MCF 10A (cell line): ENCODE measurements around the gene TMBIM6. TPM values are rescaled to one million over a fixed set of nuclear protein-coding genes. Genes with fewer than 3 reads are reported as not detected.

Source experiments
- BruUV-seq: library from RNA; stranded (reverse); fragments of 400-500 nt; replicated peaks from 2 replicates; lab custom pipeline; 2021; lab: Mats Ljungman, UMichigan
- CTCF ChIA-PET: fragments of 300-600 bp; sonication (Branson Sonifier 250); formaldehyde crosslinking; extraction: SDS; loops from one replicate; lab custom pipeline; 2021; ENCODE audit warnings: antibody characterized with exemption, inconsistent platforms; lab: Yijun Ruan, JAX
- POLR2A ChIA-PET: fragments of 300-600, 350-650 bp; sonication (Branson Sonifier 250); formaldehyde crosslinking; extraction: SDS; loops from one replicate; lab custom pipeline; 2020; ENCODE audit warnings: antibody characterized with exemption, inconsistent platforms; lab: Yijun Ruan, JAX
- DNase-seq: peaks from one replicate; pipeline ENCODE4 v3.0.0-alpha.2; 2018; ENCODE audit not compliant: unreplicated experiment
- H3K27ac Mint-ChIP-seq: one replicate; pipeline ENCODE4 v1.8.0; 2022; ENCODE audit warnings: mild to moderate bottlenecking, low read depth, mixed read lengths; ENCODE audit not compliant: unreplicated experiment
- H3K27me3 Mint-ChIP-seq: one replicate; pipeline ENCODE4 v1.8.0; 2022; ENCODE audit warnings: mixed read lengths; ENCODE audit not compliant: insufficient read depth, unreplicated experiment
- H3K36me3 Mint-ChIP-seq: one replicate; pipeline ENCODE4 v1.8.0; 2022; ENCODE audit warnings: mild to moderate bottlenecking, moderate library complexity, mixed read lengths; ENCODE audit not compliant: insufficient read depth, unreplicated experiment
- H3K4me1 Mint-ChIP-seq: one replicate; pipeline ENCODE4 v1.8.0; 2022; ENCODE audit warnings: mixed read lengths; ENCODE audit not compliant: insufficient read depth, unreplicated experiment
- H3K4me3 Mint-ChIP-seq: one replicate; pipeline ENCODE4 v1.8.0; 2022; ENCODE audit warnings: mild to moderate bottlenecking, moderate library complexity, mixed read lengths; ENCODE audit not compliant: unreplicated experiment
- H3K9me3 Mint-ChIP-seq: one replicate; pipeline ENCODE4 v1.8.0; 2022; ENCODE audit warnings: mixed read lengths; ENCODE audit not compliant: unreplicated experiment
- CTCF ChIP-seq: fragments of 200-600 bp; IDR thresholded peaks from one replicate; pipeline ENCODE4 v1.8.0; 2022; ENCODE audit warnings: antibody characterized with exemption, mild to moderate bottlenecking; ENCODE audit not compliant: unreplicated experiment
- intact Hi-C: fragments of 100-400 bp; cut with micrococcal nuclease; formaldehyde crosslinking; loops from 2 replicates; pipeline ENCODE4 v1.14.1; 2022
- total RNA-seq: library from RNA; stranded (reverse); gene quantifications from 2 replicates; pipeline ENCODE4 v1.2.3, GENCODE V29; 2022

Gene TMBIM6
- total RNA-seq, 1 experiment from 2014 or later = 517 TPM

GRCh38 chr12:49800421-49801140 lies 59.2 kb downstream of the TMBIM6 start:
- POLR2A ChIA-PET = interaction anchor here (0.9 to 1.0 kb wide), 2 partner anchors 36 to 42 kb away, joined by 3 read pairs; partner anchors contain the start of gene BCDIN3D
- no peaks in the 10 kb centered on the region for H3K9me3 Mint-ChIP-seq
- no peaks in the 10 kb centered on the region for H3K4me1 Mint-ChIP-seq
- no peak overlapping the region for H3K27ac Mint-ChIP-seq
- peaks cover 30% of the 10 kb centered on the region for H3K36me3 Mint-ChIP-seq
- no peak for DNase-seq
- TF ChIP-seq CTCF = no peak
- H3K4me3 Mint-ChIP-seq = no peak overlapping the region
- intact Hi-C loops = no loop called here
- BruUV-seq = no TSS peak
- no peaks in the 10 kb centered on the region for H3K27me3 Mint-ChIP-seq
- CTCF ChIA-PET = interaction anchor here (0.8 to 1.4 kb wide), 3 partner anchors 22 to 66 kb away, joined by 3 to 7 read pairs (median 5); no protein-coding TSS in a partner anchor

GRCh38 chr12:49801141-49802063 lies 60.0 kb downstream of the TMBIM6 start:
- no TSS peak for BruUV-seq
- intact Hi-C loops = no loop called here
- no peak for TF ChIP-seq CTCF
- H3K9me3 Mint-ChIP-seq = no peaks in the 10 kb centered on the region
- H3K27ac Mint-ChIP-seq = no peak overlapping the region
- DNase-seq = no peak
- CTCF ChIA-PET = interaction anchor here (0.7 to 1.4 kb wide), 3 partner anchors 37 to 119 kb away, joined by 3 to 5 read pairs (median 3); no protein-coding TSS in a partner anchor
- POLR2A ChIA-PET = interaction anchor here (0.9 to 1.0 kb wide), 2 partner anchors 35 to 41 kb away, joined by 3 read pairs; partner anchors contain the start of gene BCDIN3D
- no peaks in the 10 kb centered on the region for H3K27me3 Mint-ChIP-seq
- H3K4me1 Mint-ChIP-seq = no peaks in the 10 kb centered on the region
- H3K36me3 Mint-ChIP-seq = peaks cover 37% of the 10 kb centered on the region
- no peak overlapping the region for H3K4me3 Mint-ChIP-seq

GRCh38 chr12:49803693-49804450 lies 62.5 kb downstream of the TMBIM6 start:
- ChIA-PET CTCF (interaction anchor here (0.7 kb wide), 1 partner anchor 63 kb away, joined by 4 read pairs; the partner anchor contains the start of gene TMBIM6), POLR2A (interaction anchor here (0.6 to 0.8 kb wide), 4 partner anchors 92 to 1435 kb away, joined by 3 read pairs; partner anchors contain the start of gene DAZAP2)
- BruUV-seq = no TSS peak
- Mint-ChIP-seq H3K9me3 (no peaks in the 10 kb centered on the region), H3K36me3 (peaks cover 43% of the 10 kb centered on the region), H3K27ac (no peak overlapping the region), H3K4me1 (no peaks in the 10 kb centered on the region), H3K4me3 (no peak overlapping the region), H3K27me3 (no peaks in the 10 kb centered on the region)
- no peak for TF ChIP-seq CTCF
- DNase-seq = no peak
- intact Hi-C loops = no loop called here
